G401.6 (cell line): Measurements from ENCODE around the gene PGR.
"Not testable (repeated sequence)": the region's sequence is repeated elsewhere in the genome, so short reads cannot be mapped to it uniquely, and the experiment has no call there.

ENCODE experiments used
- FAIRE-seq: peaks from 2 replicates; lab custom pipeline; 2012; peaks lifted over from hg19 to GRCh38; lab: Jason Lieb, UNC

Gene PGR

DNA sequence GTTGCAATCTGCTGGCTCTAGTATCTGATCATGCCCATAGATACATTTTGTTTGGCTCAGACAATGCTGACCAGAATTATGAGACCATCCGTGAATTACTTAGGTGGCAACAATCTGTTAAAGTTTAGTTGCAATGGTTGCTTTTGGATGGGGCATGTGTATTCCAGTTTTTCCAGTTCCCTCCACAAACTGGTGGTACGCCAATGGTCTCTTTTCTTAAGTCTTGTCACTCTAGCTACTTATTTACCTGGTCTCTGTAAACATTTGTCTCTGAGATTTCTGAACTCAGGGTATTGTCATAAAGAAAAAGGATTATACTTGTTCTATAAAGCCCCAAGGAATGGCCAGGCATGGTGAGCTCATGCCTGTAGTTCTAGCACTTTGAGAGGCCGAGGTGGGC is 65.9 kb downstream of the PGR start:
- no peak for FAIRE-seq

DNA sequence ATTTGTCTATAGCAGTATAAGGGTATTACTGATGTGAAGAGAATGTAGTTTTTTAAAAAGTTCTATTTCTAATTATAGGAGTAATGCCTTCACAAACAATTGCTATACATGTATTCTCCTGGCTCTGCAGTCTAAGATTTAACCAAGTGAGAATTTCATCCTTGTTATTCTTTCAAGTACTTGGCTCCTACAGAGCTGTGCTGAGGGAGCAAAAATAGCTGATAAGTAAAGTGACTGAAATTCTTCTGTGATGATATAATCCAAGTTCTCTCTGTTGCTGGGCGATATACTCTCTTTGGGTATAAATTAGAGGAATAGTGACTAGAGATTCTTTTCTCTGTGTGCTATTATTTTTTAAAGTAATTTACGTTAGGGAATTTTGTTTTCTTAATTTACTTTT is 68.0 kb downstream of the PGR start:
- no peak for FAIRE-seq

DNA sequence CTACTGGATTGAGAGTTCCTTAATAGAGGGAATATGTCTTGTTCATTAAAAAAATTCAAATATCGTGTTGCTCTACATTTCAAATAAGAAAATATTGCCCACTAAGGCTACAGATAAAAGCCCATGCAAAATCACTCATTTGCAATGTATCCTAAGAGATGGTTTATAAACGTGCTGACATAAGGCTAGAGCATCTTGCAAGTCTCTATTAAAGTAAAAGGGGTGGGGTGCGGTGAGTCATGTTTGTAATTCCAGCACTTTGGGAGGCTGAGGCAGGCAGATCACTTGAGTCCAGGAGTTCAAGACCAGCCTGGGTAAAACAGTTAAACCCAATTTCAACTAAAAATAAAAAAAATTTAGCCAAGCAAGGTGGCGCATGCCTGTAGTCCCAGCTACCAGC is 70.3 kb downstream of the PGR start:
- FAIRE-seq = no peak

DNA sequence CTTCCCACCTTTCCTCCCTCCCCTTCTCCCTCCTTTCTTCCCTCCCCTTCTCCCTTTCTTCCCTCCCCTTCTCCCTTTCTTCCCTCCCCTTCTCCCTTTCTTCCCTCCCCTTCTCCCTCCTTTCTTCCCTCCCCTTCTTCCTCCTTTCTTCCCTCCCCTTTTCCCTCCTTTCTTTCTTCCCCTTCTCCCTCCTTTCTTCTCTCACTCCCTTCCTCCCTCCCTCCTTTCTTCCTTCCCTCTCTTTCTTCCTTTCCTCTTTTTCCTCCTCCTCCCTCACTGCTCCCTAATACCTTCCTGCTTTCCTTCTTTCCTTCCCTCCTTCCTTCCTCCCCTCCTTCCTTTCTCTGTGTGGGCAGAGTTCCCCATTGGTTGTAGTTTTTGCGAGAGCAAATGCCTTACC is 76.1 kb downstream of the PGR start:
- FAIRE-seq = no peak

DNA sequence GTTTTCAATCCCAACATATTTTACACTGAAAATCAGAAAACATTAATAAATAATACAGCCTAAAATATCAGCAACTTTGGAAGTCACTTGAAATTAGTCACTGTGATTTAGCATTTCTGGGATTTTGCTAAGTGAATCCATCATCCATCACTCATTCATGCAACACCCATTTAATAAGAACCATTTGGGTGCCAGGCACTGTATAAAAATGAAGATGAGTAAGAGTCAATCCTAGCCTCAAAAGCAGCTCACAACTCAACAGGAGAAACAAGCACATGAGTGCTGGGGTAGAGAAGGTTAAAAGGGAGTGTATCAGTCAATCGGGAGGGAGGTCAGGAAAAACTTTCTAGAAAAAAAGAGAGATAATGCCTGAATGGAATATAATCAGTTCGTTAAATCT is 77.9 kb downstream of the PGR start:
- FAIRE-seq = no peak

DNA sequence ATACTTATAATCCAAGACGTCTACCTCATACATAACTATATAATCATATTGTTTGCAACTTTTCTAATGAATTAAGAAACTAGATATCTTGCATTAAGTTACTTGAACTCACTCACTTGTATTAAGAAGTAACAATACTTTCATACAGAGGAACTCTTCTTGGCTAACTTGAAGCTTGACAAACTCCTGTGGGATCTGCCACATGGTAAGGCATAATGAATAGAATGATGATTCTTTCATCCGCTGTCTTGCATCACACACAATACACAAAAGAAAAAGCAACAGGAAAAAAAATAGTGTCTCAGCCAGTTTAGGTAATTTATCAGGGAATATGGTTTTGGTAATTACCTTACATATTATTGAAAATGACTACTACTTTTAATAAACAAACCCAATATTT is 79.8 kb downstream of the PGR start:
- FAIRE-seq = no peak

DNA sequence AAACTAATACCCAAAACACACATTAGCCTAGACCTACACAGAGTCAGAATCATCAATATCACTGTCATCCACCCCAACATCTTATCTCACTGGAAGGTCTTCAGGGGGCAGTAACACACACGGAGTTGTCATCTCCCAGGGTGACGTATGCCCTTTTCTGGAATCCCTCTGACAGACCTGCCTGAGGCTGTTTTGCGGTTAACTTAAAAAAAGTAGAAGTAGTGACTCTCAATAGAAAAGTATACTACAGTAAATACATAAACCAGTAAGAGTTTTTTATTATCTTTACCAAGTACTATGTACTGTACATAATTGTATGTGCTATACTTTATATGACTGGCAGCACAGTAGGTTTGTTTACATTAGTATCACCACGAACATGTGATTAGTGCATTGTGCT is 80.5 kb downstream of the PGR start:
- FAIRE-seq = no peak

DNA sequence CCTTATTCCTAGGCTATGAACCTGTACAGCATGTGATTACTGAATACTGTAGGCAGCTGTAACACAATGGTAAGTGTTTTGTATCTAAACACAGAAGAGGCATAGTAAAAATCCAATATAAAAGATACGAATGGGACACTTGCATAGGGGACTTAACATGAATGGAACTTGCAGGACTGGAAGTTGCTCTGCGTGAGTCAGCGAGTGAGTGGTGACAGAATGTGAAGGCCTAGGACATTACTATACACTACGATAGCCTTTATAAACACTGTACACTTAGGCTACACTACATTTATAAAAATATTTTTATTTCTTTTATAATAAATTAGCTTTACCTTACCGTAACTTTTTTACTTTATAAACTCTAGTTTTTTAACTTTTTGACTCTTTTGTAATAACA is 81.1 kb downstream of the PGR start:
- FAIRE-seq = no peak

DNA sequence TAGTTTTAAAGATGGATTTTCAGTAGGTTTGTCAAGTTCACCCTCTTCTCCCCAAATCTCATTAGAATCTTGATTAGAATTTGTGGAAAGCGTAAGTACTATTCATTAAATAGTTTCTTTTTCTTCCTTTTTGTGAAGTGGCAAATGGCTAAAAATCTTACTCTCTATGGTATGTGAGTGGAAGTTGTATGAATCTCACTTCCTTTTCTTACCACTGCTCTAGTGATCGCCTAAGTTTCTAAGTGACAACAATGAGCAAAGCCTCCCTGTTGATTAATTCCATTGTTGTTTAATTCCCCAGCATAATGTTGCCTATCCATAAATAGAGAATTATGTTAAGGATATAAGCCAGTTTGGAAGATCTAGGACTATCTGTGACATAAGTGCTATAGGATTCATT is 82.7 kb downstream of the PGR start:
- no peak for FAIRE-seq

DNA sequence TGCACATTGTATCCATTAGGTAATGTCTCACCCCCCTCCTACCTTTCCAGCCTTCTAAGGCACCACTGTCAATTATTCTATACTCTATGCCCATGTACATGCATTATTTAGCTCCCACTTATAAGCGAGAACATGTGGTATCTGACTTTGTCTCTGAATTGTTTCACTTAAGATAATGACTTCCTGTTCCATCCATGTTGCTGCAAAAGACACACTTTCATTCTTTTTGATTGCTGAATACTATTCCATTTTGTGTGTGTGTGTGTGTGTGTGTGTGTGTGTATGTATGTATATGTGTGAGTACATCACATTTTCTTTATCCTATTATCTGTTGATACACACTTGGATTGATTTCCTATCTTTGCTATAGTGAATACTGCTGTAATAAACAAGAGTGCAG is 84.2 kb downstream of the PGR start:
- no peak for FAIRE-seq

DNA sequence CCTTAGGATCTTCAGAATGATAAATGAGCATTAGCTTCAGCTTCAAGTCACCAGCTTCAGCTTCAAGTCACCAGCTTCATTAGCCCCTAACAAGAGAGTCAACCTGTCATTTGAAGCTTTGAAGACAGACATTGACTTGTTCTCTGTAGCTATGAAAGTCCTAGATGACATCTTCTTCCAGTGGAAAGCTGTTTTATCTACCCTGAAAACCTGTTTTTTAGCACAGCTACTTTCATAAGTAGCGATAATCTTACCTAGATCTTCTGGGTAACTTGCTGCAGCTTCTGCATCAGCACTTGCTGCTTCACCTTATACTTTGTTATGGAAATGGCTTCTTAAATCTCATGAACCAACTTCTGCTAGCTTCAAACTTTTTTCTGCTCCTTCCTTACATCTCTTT is 85.7 kb downstream of the PGR start:
- no peak for FAIRE-seq

DNA sequence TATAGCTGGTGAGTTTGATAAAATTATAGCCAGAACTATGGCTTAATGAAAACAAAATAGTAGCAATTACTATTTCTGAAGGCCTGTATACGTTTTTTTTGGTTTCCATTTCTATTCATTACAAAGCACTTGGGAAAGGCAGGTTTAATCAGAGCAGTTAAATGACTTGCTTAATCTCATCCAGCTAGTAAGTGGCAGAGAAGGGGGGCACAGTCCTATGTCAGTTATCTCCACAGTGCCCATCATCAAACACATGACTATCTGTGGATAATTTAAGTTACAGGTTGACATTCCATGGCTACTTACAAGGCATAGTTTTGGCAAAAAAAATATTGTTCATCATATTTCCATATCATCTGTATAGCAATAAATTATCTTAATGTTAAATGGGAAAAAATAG is 93.7 kb downstream of the PGR start:
- no peak for FAIRE-seq

DNA sequence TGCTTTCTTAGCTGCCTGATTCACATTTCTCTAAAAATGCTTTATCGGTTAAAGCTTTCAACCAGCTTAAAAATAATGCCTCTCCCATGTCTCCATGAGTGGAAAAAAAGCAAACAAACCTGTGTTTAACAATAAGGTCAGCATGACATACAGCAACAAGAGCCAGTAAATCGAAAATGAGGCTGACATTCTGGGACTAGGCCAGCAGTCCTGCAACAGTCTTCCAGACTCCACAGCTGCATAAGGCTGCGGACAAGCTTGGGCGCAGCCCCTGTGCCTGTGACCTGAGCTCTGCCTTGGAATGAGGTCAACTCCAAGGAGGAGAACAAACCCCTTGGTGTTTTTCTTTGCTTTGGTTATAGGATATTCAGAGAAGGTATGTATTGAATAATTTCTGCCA is 95.5 kb downstream of the PGR start:
- FAIRE-seq = no peak

DNA sequence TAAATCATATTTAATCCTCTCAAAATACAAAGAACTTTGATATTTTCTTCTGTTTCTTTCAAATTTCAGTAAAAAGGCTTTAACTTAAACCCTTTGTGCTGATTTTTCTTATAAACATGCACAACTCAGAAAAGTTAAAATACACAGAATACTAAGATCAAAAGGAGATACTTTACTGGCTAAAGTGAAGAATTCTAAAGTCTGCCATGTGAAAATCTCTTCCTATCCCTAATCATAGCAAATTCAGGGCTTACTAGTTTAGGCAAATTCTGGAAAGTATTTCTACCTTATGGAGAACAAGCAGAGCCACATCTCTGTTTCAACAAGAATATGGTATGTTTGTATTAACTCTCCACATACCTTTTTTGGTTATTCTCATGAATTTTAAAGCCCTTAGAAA is 96.6 kb downstream of the PGR start:
- FAIRE-seq = no peak

DNA sequence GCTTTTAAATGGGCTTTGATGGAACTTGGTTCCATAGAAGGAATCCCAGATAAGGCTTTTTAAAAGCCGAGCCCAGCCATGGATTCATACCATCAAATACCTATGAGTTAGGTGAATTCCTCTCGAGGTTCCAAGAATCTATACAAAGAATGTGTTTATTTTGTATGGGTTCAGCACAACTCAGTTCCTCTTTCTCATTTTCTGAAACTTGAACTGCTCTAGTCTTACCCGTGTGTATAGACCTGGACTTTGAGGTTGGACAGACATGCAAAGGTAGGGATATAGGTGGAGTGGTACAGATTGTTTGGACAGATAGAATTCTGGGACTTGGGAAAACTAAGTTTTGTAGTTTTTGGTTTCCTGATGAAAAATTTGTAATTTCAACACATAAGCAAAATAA is 97.9 kb downstream of the PGR start:
- FAIRE-seq = no peak

DNA sequence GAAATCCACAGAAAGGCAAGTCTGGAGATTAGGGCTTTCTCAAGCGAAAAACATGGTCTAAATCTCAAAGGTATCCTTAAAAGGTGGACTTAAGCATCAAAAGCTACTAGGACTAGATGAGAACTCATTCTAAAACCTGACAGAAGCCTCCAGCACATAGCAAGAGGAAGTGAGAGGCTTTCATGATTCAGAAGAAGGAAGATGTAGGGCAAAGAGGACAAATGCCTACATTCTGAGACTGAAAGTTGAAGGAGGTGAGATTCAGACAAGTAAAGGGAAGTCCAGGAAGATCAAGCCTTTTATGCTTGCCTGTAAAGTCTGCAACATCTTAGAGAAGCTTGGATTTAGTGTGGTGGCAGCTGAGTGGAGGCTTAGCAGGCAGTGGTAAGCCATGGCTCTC is 98.9 kb downstream of the PGR start:
- FAIRE-seq = no peak

DNA sequence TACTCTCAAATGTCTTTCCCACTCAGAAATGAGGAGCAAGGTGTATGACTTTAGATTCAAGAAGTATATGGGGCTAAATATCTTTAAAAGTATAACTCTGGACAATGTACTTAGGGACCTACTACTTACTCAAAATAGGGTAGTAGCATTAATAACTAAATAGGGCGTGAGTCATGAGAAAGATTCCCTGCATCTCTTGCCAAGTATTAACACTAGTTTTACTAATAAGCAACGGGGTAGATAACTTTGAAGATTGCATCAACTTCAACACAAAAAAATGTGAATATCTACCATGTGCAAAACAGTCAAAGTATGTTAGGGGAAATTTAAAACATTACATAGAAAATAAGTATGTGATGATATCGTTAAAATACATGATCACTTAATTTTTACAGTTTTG is 99.6 kb downstream of the PGR start:
- FAIRE-seq = no peak

DNA sequence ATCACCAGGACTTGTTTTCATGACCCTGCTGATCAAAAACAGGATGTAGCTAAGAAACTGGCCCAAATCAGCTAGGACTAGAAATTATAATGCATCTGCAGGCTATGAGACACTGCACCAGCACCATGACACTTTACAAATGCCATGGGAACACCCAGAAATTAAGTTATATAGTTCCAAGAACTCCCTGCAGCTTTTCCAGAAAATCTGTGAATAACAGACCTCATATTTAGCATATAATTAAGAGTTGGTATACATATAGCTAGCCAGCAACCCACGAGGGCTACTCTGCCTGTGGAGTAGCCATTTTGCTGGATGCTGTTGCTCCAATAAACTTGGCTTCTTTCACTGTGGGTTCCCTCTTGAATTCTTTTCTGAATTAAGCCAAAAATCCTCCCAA is 101.0 kb downstream of the PGR start:
- no peak for FAIRE-seq

DNA sequence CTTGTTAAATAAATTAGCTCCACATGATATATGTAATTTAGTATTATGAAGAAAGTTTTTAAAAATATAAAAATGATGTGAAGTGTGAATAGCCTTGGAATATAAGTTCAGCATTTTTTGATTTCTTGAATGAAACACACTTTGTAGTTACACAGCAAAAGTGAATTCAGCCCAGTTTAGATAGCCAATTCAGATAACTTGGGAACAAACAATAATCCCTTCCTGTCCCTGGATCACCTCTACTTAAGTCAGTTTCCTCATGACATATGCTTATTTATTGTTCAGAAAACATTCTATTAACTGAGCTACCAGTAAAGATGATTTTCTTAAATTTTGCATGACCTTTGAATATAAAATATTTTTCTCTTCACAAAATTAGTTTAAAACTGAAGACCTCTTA is 107.4 kb downstream of the PGR start:
- no peak for FAIRE-seq

DNA sequence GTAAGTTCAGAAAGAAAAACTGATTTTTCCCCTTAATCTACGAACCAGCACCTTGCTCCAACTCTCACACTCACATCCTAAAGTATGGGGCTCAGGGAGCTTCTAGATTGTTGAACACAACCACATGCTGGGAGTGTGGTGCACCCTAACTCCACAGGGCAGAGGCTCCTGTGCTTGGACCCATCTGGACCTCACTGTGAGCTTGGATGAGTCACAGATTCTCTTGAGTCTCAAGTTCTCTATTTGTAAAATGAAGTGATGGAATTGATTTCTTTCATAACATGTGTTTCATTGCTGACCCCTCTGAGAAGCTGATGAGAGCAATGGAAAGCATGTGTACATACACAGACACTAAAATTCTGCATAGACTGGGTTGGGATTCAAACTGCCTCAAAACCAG is 109.7 kb downstream of the PGR start:
- FAIRE-seq = no peak

DNA sequence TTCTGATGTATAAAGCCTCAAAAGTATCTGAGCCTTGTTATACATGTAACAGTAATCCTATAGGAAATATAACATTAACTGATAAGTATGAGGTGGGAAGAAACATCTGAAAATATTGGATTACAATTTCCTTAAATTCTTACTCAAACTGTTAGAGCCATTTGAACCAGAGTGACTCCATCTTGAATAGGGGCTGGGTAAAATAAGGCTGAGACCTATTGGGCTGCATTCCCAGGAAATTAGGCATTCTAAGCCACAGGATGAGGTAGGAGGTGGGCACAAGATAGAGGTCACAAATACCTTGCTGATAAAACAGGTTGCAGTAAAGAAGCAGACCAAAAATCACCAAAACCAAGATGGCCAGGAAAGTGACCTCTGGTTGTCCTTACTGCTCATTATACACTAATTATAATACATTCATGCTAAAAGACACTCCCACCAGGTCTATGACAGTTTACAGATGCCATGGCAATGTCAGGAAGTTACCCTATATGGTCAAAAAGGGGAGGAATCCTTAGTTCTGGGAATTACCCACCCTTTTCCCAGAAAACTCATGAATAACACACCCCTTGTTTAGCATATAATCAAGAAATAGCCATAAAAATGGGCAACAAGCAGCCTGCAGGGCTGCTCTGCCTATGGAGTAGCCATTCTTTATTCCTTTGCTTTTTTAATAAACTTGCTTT is 114.9 kb downstream of the PGR start:
- no peak for FAIRE-seq

DNA sequence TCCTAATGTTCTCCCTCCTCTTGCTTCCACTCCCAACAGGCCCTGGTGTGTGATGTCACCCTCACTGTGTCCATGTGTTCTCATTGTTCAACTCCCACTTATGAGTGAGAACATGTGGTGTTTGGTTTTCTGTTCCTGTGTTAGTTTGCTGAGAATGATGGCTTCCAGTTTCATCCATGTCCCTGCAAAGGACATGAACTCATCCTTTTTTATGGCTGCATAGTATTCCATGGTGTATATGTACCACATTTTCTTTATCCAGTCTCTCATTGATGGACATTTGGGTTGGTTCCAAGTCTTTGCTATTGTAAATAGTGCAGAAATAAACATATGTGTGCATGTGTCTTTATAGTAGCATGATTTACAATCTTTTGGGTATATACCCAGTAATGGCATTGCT is 115.9 kb downstream of the PGR start:
- not testable (repeated sequence) for FAIRE-seq

DNA sequence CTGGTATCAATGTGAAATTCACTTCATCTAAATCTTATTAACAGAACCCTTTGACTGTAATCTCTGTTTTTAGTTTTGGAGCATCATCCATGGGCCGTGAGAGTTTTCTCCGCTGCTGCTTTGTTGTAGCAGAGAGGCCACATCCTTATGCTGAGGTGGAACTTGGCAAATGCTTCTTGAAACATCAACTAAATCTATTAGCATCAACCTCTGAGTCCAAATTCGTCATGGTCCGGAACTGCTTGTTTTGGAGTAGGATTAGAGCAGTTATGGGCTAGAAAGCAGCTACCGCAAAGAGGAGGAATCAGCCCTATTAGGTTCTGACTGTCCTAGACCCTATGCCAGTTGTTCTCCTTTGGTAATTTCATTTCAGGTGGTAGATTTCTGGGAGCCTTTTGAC is 117.7 kb downstream of the PGR start:
- FAIRE-seq = no peak

DNA sequence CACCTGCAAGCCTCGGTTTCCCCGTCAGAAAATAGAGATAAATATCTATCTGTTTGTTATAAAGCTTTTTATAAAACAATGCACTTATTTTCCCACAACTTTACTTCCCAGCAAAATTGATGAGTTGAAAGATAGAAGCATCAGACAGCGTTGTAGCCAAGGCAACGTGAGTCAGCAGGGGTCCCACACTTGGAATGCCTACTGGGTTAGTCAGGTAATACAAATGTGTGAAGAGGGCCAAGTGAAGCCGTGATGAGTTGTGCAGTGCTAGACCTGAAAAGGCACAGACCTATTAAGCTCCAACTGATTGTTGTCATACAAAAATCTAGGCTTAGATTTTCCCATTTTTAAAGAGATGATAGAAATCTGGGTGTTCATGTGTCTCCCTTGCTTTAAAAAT is 118.7 kb downstream of the PGR start:
- FAIRE-seq = no peak

DNA sequence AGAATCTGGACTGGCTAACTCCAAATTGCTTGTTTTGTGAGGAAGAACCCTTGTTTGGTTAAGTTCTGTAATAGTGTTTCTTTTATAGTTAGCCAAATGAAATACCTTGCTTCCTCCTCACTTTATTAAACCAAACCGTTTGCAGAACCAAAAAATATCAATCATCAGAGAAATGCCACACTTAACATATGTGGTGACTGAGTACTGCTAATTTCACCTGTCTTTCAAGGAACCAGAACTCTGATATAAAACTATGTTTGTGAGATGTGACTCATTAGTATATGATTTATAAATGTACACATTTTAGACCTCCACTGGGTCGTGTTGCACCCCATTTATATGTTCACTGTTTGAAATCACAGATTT is 119.9 kb downstream of the PGR start:
- FAIRE-seq = no peak
